IPS DF 4.7 (cell line): Measurements from ENCODE around the gene PLAGL2.
"Not testable (repeated sequence)": the region's sequence is repeated elsewhere in the genome, so short reads cannot be mapped to it uniquely, and the experiment has no call there.

Experiments used
- DNase-seq: peaks from one replicate; pipeline ENCODE4 v3.0.0-alpha.2; 2013; ENCODE audit warnings: low spot score; ENCODE audit errors: extremely low read depth

PLAGL2 gene

DNA sequence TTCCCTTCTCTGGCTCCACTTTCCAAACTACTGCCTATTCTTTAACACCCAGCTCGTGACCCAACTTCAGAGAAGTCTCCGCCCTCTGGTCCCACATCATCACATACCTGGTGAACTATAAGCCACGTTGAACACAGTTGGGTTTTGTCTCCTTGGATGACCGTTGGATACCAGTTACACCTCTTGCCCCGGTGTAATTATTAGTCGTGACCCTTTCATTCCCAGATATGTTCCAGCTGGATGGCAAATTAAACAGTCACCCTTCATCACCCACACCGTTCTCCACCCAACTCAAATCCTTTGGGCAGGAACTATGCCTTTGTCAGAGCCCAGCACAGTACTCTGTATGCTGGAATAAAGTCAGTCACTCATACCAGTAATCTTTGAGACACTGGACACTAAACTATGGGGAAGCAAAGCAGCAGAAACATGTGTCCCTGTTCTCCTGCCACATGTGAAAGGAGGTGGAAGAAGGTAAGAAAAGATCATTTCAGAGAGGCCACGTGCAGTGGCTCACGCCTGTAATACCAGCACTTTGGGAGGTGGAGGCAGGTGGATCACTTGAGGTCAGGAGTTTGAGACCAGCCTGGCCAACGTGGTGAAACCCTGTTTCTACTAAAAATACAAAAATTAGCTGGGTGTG, 22.5 kb downstream of the PLAGL2 start:
- DNase-seq = no peak

DNA sequence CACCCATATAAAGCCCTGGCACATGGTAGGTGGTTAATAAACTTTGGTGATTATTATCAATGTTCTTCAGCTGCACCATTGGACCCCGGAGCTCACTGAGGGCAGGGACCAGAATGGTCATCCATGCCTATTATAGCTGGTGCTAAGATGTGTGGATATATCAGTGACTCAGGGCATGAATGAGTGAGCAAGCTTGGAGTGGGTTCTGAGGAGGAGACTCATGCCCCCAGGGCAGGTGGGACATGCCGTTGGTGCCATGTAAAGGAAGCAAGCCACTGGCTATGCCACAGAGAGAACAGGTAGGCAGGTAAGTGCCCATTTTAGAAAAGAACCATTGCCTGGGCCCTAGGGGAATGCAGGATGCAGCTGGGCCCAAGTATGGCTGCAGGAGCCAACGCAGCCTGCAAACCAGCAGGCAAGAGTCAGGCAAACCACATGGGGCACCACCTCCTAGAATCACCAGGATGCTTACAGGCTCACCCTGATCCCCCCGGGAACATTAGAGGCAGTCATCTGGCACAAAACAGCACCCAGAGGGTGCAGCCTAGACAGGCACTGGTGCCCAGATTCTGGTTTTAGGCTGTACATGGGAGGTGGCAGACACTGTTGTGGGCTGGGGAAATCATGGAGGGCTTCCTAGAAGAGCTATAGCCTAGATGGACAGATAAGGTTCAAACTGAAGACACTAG, 23.5 kb downstream of the PLAGL2 start:
- no peak for DNase-seq

GRCh38 chr20:32181606-32182005, 25.9 kb downstream of the PLAGL2 start:
- DNase-seq = no peak

DNA sequence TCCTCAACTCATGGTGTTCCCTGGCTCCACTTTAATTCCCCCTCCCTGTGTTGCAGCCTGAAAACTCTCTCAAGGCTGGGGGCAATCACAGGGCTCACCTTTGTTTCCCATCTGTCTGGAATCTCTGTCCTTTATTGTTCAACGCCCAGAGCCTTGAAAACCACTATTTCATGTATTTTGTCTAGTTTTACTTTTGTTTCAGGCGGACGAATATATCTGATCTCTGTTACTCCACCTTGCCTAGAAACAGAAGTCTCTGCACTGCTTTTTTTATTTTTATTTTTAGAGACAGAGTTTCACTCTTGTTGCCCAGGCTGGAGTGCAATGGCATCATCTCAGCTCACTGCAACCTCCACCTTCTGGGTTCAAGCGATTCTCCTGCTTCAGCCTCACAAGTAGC, 27.6 kb downstream of the PLAGL2 start:
- no peak for DNase-seq

DNA sequence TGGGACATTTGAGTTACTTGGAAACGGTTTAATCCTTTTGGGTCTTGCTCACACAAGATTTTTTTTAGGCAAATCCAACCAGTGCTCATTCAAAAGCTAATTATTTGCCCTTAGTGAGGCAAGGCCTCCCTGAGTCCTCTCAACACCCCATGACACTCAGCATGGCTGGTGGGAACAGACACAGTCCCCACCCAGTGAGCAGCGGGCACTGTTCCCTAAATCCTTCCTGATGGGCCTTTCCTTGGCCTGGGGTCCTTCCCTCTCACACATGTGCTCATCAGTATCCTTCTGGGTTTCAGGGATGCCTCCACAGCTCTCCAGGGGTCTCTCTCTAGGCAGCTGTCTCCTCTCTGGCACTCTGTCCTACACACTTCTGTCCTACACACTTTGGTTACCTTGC, 28.0 kb downstream of the PLAGL2 start:
- no peak for DNase-seq

DNA sequence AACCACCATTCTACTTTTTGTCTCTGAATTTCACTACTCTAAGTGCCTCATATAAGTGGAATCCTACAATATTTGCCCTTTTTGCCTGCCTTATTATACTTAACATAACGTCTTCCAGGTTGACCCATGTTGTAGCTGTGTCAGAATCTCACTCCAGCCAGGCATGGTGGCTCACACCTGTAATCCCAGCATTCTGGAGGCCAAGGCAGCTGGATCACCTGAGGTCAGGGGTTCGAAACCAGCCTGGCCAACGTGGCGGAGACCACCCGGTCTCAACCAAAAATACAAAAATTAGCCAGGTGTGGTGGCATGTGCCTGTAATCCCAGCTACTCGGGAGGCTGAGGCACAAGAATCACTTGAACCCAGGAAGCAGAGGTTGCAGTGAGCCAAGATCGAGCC, 29.8 kb downstream of the PLAGL2 start:
- DNase-seq = not testable (repeated sequence)

DNA sequence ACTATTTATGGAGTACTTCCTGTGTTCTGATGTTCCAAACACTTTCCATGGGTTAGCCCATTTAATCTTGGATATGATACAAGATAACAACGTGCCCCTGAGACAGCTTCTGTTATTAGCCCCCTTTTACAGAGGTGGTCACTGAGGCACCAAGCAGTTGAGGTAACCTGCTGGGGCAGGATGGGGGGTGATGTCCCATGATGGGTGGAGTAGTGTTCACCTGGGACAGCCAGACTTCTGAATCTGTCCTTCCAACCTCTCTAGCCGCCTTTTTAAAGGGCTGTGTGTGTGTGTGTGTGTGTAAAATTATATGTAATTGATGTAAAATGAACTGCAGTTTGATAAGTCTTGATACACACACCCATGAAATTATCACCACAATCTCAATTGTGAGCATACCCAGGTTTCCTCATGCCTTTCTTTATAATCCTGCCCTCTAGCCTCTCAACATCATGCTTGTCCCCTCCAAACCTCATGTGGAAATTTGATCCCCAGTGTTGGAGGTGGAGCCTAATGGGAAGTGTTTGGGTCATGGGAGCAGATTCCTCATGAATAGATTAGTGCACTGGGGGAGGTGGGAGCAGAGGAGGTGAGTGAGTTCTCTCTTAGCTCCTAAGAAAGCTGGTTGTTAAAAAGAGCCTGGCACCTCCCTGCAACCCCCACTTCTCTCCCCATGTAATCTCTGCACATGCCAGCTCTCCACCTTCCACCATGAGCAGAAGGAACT, 39.2 kb downstream of the PLAGL2 start:
- no peak for DNase-seq

GRCh38 chr20:32167552-32167951, 40.0 kb downstream of the PLAGL2 start:
- no peak for DNase-seq

GRCh38 chr20:32165836-32166545, 41.6 kb downstream of the PLAGL2 start:
- no peak for DNase-seq

DNA sequence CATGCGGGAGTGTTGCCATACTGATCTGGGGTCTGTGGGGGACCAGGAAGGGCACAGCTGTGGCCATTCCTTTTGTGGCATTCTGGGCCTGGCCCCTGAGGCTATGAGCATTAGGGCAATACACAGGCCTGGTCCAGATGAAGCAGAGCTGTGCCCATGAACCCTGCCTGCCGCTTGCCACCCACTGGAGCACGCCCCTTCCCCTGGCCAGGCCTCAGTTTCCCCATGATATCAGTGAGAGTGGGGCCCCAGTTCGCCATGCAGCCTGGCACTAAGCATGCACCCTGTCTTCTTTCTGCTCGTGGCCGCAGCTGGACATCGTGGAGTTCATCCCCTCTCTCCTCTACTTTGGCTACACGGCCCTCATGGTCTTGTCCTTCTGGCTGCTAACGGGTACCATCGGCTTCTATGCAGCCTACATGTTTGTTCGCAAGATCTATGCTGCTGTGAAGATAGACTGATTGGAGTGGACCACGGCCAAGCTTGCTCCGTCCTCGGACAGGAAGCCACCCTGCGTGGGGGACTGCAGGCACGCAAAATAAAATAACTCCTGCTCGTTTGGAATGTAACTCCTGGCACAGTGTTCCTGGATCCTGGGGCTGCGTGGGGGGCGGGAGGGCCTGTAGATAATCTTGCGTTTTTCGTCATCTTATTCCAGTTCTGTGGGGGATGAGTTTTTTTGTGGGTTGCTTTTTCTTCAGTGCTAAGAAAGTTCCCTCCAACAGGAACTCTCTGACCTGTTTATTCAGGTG, 42.4 kb downstream of the PLAGL2 start:
- no peak for DNase-seq

- no peak for DNase-seq
These were observed 43.6 kb downstream of the PLAGL2 start for GRCh38 chr20:32163951-32164350.

DNA sequence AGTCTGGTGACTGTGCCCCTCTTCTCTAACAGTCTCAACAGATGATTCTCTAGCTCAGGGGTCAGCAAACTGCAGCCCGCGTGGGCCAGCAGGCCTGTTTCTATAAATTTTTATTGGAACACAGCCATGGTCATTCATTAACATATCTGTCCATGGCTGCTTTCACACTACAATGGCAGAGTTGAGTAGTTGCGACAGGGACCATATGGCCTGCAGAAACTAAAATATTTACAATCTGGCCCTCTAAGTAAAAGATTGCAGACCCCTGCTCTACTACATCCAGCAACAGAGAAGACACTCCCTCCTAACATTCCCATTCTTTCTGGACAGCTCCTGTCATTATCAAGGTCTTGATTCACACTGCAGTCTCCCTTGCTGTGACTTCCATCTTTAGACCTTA, 45.2 kb downstream of the PLAGL2 start:
- DNase-seq = no peak

GRCh38 chr20:32160341-32160740, 47.2 kb downstream of the PLAGL2 start:
- no peak for DNase-seq

DNA sequence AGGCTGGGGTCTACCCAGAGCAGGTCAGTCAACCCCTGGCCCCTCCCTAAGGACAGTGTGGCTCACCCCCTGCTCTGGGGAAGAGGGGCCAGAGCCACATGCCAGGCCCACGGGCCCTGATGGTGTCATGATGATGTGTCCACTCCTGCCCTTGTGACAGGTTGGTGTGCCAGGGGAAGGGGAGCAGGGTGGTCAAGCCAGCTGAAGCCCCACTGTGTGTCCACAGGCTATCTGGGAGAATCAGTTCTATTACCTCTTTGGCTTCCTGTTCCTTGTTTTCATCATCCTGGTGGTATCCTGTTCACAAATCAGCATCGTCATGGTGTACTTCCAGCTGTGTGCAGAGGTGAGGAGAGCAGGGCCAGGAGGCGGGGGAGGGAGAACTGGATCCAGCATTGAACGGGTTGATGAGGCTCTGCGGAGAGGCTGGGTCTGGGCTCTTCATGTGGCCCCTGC, 47.7 kb downstream of the PLAGL2 start:
- DNase-seq = no peak

DNA sequence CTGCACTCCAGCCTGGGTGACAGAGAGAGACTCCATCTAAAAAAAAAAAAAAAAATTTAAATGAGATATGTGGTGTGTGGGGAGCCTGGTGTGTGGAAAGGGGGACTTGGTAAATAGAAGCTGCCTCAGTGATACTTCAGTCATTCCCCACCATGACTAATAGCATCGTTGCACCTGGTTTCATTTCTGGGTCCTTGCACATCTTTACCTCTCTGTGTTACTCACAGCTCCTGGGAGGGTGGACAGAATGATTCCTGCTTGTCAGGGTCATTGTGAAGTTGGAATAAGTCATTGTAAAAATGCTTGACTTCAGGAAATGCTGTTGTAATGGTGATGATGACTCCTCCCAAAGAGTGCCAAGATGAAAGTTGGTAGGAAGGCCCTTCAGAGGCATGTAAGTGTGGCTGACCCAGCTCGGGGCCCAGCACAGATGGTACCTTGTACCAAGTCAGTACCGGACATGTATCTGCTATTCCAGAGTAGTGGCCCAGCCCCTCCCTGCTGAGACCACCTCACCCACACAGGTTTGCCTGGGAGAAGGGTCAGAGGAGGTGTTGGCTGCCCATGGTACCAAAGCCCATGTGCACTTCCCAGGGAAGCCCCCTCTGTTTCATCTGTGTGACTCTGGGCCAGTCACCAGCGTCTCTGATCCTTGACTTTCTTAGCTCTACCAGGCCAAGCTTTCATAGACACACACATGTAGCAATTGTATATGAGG, 48.4 kb downstream of the PLAGL2 start:
- no peak for DNase-seq

- no peak for DNase-seq
These were observed 49.2 kb downstream of the PLAGL2 start for GRCh38 chr20:32158351-32158750.

GRCh38 chr20:32157611-32158010, 49.9 kb downstream of the PLAGL2 start:
- DNase-seq = no peak

DNA sequence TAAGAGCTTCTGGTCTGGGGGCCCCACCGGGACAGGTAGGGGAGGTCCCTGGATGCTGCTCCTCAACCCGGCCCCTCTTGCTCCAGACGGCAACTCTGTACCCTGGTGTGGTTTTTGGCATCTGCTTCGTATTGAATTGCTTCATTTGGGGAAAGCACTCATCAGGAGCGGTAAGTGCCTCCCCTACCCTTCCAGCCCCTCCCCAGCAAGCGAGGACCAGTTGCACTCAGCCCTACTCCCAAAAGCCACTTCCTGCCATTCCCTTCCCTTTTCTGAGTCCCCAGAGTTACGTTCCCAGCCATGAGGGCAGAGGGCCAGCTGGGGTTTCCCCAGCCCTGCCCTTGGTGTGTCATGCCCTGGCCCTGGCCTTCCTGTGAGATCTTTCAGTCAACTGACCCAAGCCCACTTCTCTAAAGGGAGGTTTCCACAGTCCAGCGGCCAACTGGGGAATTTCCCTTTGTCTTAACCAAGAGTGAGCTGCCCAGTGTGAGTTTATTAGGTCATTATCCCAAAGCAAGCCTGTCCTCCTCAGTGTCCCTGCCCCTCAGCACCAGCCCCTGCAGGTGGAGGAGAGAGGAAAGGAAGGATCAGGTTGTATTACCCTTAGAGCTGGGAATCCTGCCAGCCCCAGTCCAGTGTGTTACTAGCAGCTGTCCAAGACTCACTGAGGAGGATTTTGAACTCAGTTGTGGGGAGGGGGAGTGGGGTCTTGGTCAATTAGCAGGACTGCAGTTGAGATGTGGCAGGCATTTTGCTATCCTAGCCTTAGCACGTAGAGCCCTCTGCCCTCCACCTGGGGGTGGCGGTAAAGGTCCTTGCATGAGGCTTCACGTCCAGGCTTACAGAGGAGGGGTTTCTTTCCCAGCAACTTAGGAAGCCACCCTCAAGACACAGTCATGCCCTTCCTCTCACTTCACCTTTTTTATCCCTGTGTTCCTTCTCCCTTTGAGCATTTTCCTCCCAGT, 52.2 kb downstream of the PLAGL2 start:
- no peak for DNase-seq

- no peak for DNase-seq
These were observed 53.8 kb downstream of the PLAGL2 start for GRCh38 chr20:32153771-32154170.
